ENCODE data around the gene HSPA4L. TPM values are rescaled to one million over a fixed set of nuclear protein-coding genes. Genes with fewer than 3 reads are reported as not detected.
A peak's percentile ranks its signal among the peaks of the same experiment; 100 is the strongest.

The HSPA4L gene
- total RNA-seq, 1 experiment from 2014 or later, result 5.5 TPM

- no peak for DNase-seq (ENCODE audit: low read depth)
Measured at GRCh38 chr4:127783955-127784770, 2.0 kb downstream of the HSPA4L start.

- DNase-seq (ENCODE audit: low read depth), result peak; percentile 16
Measured at GRCh38 chr4:127788517-127788916, 6.4 kb downstream of the HSPA4L start.

- no peak for DNase-seq (ENCODE audit: low read depth)
Measured at GRCh38 chr4:127791391-127791790, 9.3 kb downstream of the HSPA4L start.

GRCh38 chr4:127793528-127793927, 11.4 kb downstream of the HSPA4L start:
- no peak for DNase-seq (ENCODE audit: low read depth)

GRCh38 chr4:127799711-127800110, 17.6 kb downstream of the HSPA4L start:
- DNase-seq (ENCODE audit: low read depth), result no peak

GRCh38 chr4:127809173-127809800, 27.2 kb downstream of the HSPA4L start:
- peak; percentile 9 for DNase-seq (ENCODE audit: low read depth)

GRCh38 chr4:127810551-127810950, 28.4 kb downstream of the HSPA4L start:
- no peak for DNase-seq (ENCODE audit: low read depth)

- no peak for DNase-seq (ENCODE audit: low read depth)
Measured at GRCh38 chr4:127822430-127822829, 40.3 kb downstream of the HSPA4L start.

- no peak for DNase-seq (ENCODE audit: low read depth)
Measured at GRCh38 chr4:127828121-127828520, 46.0 kb downstream of the HSPA4L start.

GRCh38 chr4:127829014-127829413, 46.9 kb downstream of the HSPA4L start:
- DNase-seq (ENCODE audit: low read depth), result no peak

GRCh38 chr4:127832585-127832984, 50.5 kb downstream of the HSPA4L start:
- no peak for DNase-seq (ENCODE audit: low read depth)

- DNase-seq (ENCODE audit: low read depth), result no peak
Measured at GRCh38 chr4:127843704-127844600, 61.8 kb downstream of the HSPA4L start.

- peak; percentile 4 for DNase-seq (ENCODE audit: low read depth)
Measured at GRCh38 chr4:127844601-127845116, 62.5 kb downstream of the HSPA4L start.

- no peak for DNase-seq (ENCODE audit: low read depth)
Measured at GRCh38 chr4:127846061-127846460, 63.9 kb downstream of the HSPA4L start.

- no peak for DNase-seq (ENCODE audit: low read depth)
Measured at GRCh38 chr4:127846765-127847164, 64.6 kb downstream of the HSPA4L start.

- DNase-seq (ENCODE audit: low read depth), result peak; percentile 21
Measured at GRCh38 chr4:127849505-127850234, 67.5 kb downstream of the HSPA4L start.

GRCh38 chr4:127852661-127853060, 70.5 kb downstream of the HSPA4L start:
- DNase-seq (ENCODE audit: low read depth), result no peak

GRCh38 chr4:127856196-127856812, 74.2 kb downstream of the HSPA4L start:
- DNase-seq (ENCODE audit: low read depth), result no peak

GRCh38 chr4:127856813-127857447, 74.8 kb downstream of the HSPA4L start:
- peak; percentile 93 for DNase-seq (ENCODE audit: low read depth)

GRCh38 chr4:127857641-127858040, 75.5 kb downstream of the HSPA4L start:
- peak; percentile 52 for DNase-seq (ENCODE audit: low read depth)

Data from M059J (cell line).